WTC11 (cell line): ENCODE data around the gene BRI3BP. TPM values are rescaled to one million over a fixed set of nuclear protein-coding genes. Genes with fewer than 3 reads are reported as not detected.

Experiments
- ATAC-seq: fragments of 200-7000 bp; cut with Tn5 transposase; 2 replicates; pipeline ENCODE4 v1.10.0; 2021; ENCODE audit warnings: mild to moderate bottlenecking, moderate library complexity
- CTCF ChIA-PET: fragments of 300-600 bp; sonication (Branson Sonifier 250); formaldehyde crosslinking; loops from one replicate; lab custom pipeline; 2021; ENCODE audit warnings: antibody characterized with exemption; lab: Charles Lee
- POLR2A ChIA-PET: fragments of 350-600 bp; sonication (Branson Sonifier 250); formaldehyde crosslinking; loops from one replicate; lab custom pipeline; 2021; ENCODE audit warnings: antibody characterized with exemption; lab: Charles Lee
- DNase-seq: peaks from one replicate; pipeline ENCODE4 v3.0.0; 2021; ENCODE audit warnings: low spot score
- H3K27ac Mint-ChIP-seq: 2 replicates; pipeline ENCODE4 v1.8.0; 2021; ENCODE audit warnings: mixed read lengths
- H3K27me3 Mint-ChIP-seq: 2 replicates; pipeline ENCODE4 v1.8.0; 2021; ENCODE audit warnings: low read depth, mild to moderate bottlenecking, moderate library complexity, mixed read lengths
- H3K36me3 Mint-ChIP-seq: 2 replicates; pipeline ENCODE4 v1.8.0; 2021; ENCODE audit warnings: mixed read lengths
- H3K4me1 Mint-ChIP-seq: 2 replicates; pipeline ENCODE4 v1.8.0; 2022; ENCODE audit warnings: mixed read lengths
- H3K4me3 Mint-ChIP-seq: 2 replicates; pipeline ENCODE4 v1.8.0; 2021; ENCODE audit warnings: mild to moderate bottlenecking, moderate library complexity, mixed read lengths
- H3K9me3 Mint-ChIP-seq: 2 replicates; pipeline ENCODE4 v1.8.0; 2021; ENCODE audit warnings: mixed read lengths
- ETV6 ChIP-seq: sonication (generic); formaldehyde crosslinking; IDR thresholded peaks from 2 replicates; pipeline ENCODE4 v1.8.1; 2022; ENCODE audit warnings: mild to moderate bottlenecking, missing genetic modification reagents
- FOXJ3 ChIP-seq: sonication (generic); formaldehyde crosslinking; IDR thresholded peaks from 2 replicates; pipeline ENCODE4 v1.9.0; 2021; ENCODE audit warnings: missing genetic modification reagents, mild to moderate bottlenecking, borderline replicate concordance
- GABPB1 ChIP-seq: sonication (generic); formaldehyde crosslinking; IDR thresholded peaks from 2 replicates; pipeline ENCODE4 v1.8.1; 2023; ENCODE audit warnings: mild to moderate bottlenecking, missing genetic modification reagents
- IRF2 ChIP-seq: sonication (generic); formaldehyde crosslinking; IDR thresholded peaks from 2 replicates; pipeline ENCODE4 v1.8.0; 2022; ENCODE audit warnings: low read depth, missing genetic modification reagents, borderline replicate concordance
- JAZF1 ChIP-seq: fragments of 250-450 bp; sonication (Bioruptor Pico); IDR thresholded peaks from 2 replicates; pipeline ENCODE4 v1.9.0; 2021; ENCODE audit warnings: moderate library complexity, mild to moderate bottlenecking, inconsistent platforms
- KAT7 ChIP-seq: sonication (generic); formaldehyde crosslinking; IDR thresholded peaks from 2 replicates; pipeline ENCODE4 v1.8.1; 2023; ENCODE audit warnings: missing genetic modification reagents, mild to moderate bottlenecking, borderline replicate concordance
- MXD4 ChIP-seq: fragments of 250-450 bp; sonication (Bioruptor Pico); IDR thresholded peaks from 2 replicates; pipeline ENCODE4 v1.8.0; 2021; ENCODE audit warnings: mild to moderate bottlenecking, moderate library complexity, borderline replicate concordance
- NR2C2 ChIP-seq: sonication (generic); formaldehyde crosslinking; IDR thresholded peaks from 2 replicates; pipeline ENCODE4 v1.8.0; 2022; ENCODE audit warnings: mild to moderate bottlenecking, missing genetic modification reagents
- NR3C1 ChIP-seq: sonication (generic); formaldehyde crosslinking; conservative IDR thresholded peaks from 2 replicates; pipeline ENCODE4 v1.8.1; 2023; ENCODE audit warnings: low read depth, mild to moderate bottlenecking, missing genetic modification reagents
- OVOL2 ChIP-seq: fragments of 250-450 bp; sonication (Bioruptor Pico); IDR thresholded peaks from 2 replicates; pipeline ENCODE4 v1.9.0; 2021; ENCODE audit warnings: mild to moderate bottlenecking, borderline replicate concordance
- SMAD4 ChIP-seq: sonication (generic); formaldehyde crosslinking; IDR thresholded peaks from 2 replicates; pipeline ENCODE4 v1.8.0; 2022; ENCODE audit warnings: mild to moderate bottlenecking, missing genetic modification reagents
- TCF7 ChIP-seq: sonication (generic); formaldehyde crosslinking; IDR thresholded peaks from 2 replicates; pipeline ENCODE4 v1.8.0; 2022; ENCODE audit warnings: mild to moderate bottlenecking, low read depth, missing genetic modification reagents, moderate library complexity
- ZNF138 ChIP-seq: sonication (generic); formaldehyde crosslinking; conservative IDR thresholded peaks from 2 replicates; pipeline ENCODE4 v1.8.1; 2022; ENCODE audit warnings: mild to moderate bottlenecking, moderate library complexity, missing genetic modification reagents
- ZNF416 ChIP-seq: fragments of 250-450 bp; sonication (Bioruptor Pico); IDR thresholded peaks from 2 replicates; pipeline ENCODE4 v1.9.0; 2021; ENCODE audit warnings: mild to moderate bottlenecking, inconsistent platforms
- ZNF423 ChIP-seq: fragments of 250-450 bp; sonication (Bioruptor Pico); IDR thresholded peaks from 2 replicates; pipeline ENCODE4 v2.1.2; 2022; ENCODE audit warnings: mild to moderate bottlenecking, moderate library complexity
- total RNA-seq: library from RNA; stranded (reverse); gene quantifications from 3 replicates; pipeline ENCODE4 v1.2.3, GENCODE V29; 2021
- TF ChIP-seq, protein P1 (sequence below): fragments of 200-600 bp; IDR thresholded peaks from 2 replicates; pipeline ENCODE4 v1.8.0; 2022; ENCODE audit warnings: antibody characterized with exemption
- TF ChIP-seq, protein P2 (sequence below): sonication (generic); formaldehyde crosslinking; conservative IDR thresholded peaks from 2 replicates; pipeline ENCODE4 v1.8.1; 2022; ENCODE audit warnings: mild to moderate bottlenecking, missing genetic modification reagents
- TF ChIP-seq, protein P3 (sequence below): sonication (generic); formaldehyde crosslinking; IDR thresholded peaks from 2 replicates; pipeline ENCODE4 v1.8.1; 2023; ENCODE audit warnings: mild to moderate bottlenecking, missing genetic modification reagents, moderate library complexity
- TF ChIP-seq, protein P4 (sequence below): fragments of 250-450 bp; sonication (Bioruptor Pico); IDR thresholded peaks from 2 replicates; pipeline ENCODE4 v1.9.0; 2021; ENCODE audit warnings: mild to moderate bottlenecking
- TF ChIP-seq, protein P5 (sequence below): sonication (generic); formaldehyde crosslinking; IDR thresholded peaks from 2 replicates; pipeline ENCODE4 v1.8.0; 2023; ENCODE audit warnings: missing genetic modification reagents, mild to moderate bottlenecking, borderline replicate concordance
- TF ChIP-seq, protein P6 (sequence below): fragments of 250-450 bp; sonication (Bioruptor Pico); IDR thresholded peaks from 2 replicates; pipeline ENCODE4 v1.9.0; 2021; ENCODE audit warnings: mild to moderate bottlenecking, borderline replicate concordance
- TF ChIP-seq, protein P7 (sequence below): sonication (generic); formaldehyde crosslinking; IDR thresholded peaks from 2 replicates; pipeline ENCODE4 v1.8.1; 2023; ENCODE audit warnings: mild to moderate bottlenecking, missing genetic modification reagents

The BRI3BP gene
- total RNA-seq, 1 experiment from 2014 or later: 11.9 TPM

DNA sequence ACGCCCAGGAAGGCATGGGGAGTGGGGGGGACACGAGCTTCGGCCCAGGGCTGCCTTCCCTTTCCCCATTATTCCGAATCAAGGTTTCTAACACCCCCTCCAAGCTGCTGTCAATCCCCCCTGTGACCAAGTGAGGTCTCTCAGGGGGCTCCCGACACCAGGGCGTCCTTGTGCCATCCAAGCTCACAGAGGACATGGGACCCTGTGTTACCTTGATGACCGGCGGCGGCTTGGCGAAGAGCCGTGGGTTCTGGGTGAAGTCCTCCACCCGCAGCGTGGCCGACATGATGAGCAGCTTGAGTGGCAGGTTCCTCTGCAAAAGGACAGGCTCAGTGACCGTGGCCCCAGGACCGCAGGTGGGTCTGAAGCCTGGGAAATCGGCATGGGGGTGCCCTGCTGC is 24.8 kb upstream of the BRI3BP start (continued):
- TF ChIP-seq, protein P1, sequence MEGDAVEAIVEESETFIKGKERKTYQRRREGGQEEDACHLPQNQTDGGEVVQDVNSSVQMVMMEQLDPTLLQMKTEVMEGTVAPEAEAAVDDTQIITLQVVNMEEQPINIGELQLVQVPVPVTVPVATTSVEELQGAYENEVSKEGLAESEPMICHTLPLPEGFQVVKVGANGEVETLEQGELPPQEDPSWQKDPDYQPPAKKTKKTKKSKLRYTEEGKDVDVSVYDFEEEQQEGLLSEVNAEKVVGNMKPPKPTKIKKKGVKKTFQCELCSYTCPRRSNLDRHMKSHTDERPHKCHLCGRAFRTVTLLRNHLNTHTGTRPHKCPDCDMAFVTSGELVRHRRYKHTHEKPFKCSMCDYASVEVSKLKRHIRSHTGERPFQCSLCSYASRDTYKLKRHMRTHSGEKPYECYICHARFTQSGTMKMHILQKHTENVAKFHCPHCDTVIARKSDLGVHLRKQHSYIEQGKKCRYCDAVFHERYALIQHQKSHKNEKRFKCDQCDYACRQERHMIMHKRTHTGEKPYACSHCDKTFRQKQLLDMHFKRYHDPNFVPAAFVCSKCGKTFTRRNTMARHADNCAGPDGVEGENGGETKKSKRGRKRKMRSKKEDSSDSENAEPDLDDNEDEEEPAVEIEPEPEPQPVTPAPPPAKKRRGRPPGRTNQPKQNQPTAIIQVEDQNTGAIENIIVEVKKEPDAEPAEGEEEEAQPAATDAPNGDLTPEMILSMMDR: no peak
- TF ChIP-seq SMAD4 (CRISPR knock-in tag) (no peak), NR3C1 (CRISPR knock-in tag) (no peak), KAT7 (CRISPR knock-in tag) (no peak), OVOL2 (CRISPR knock-in tag) (no peak), FOXJ3 (CRISPR knock-in tag) (no peak)

DNA sequence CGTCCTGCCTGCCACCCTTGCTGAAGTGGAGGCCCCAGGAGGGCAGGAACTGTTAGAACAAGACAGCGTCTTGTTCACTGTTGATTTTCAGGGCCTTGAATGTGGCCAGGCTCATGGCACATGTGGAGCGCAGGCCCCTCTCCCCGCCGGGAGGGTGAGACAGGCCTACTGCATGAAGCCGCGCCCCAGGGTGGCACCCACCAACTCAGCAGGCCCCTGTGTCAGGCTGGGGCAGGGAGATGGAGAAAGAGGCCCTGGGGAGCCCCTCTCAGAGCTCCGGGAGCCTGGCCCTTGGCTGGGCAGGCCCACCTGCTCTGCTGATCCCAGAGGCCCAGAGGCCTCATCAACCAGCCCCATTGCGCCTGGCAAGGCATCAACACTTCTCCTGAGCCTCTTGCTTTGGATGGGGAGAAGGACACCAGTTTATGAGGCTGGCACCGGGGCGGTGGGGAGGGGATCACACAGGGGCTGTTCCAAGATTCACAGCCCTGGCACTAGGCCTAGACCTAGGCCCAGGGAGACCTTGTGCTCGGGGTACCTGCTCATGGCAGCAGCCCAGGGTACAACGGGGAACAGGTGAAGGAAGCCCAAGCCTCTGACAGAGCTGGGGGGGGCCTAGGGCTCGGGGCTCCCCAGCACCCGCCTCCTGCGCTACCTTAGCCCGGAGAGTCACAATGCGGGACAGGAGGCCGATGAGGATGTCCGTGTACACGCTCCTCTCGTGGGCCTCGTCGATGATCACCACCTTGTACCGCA is 22.6 kb upstream of the BRI3BP start:
- CTCF ChIA-PET: no interaction called here

More for the DNA sequence above, 22.6 kb upstream of the BRI3BP start:
- TF ChIP-seq IRF2 (CRISPR knock-in tag): no peak
- TF ChIP-seq NR2C2: no peak
- TF ChIP-seq, protein P2, sequence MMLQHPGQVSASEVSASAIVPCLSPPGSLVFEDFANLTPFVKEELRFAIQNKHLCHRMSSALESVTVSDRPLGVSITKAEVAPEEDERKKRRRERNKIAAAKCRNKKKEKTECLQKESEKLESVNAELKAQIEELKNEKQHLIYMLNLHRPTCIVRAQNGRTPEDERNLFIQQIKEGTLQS: no peak
- TF ChIP-seq ZNF416: no peak
- TF ChIP-seq OVOL2 (CRISPR knock-in tag): no peak
- TF ChIP-seq, protein P3, sequence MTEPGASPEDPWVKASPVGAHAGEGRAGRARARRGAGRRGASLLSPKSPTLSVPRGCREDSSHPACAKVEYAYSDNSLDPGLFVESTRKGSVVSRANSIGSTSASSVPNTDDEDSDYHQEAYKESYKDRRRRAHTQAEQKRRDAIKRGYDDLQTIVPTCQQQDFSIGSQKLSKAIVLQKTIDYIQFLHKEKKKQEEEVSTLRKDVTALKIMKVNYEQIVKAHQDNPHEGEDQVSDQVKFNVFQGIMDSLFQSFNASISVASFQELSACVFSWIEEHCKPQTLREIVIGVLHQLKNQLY (CRISPR knock-in tag): no peak
- TF ChIP-seq MXD4: no peak
- TF ChIP-seq, protein P4, sequence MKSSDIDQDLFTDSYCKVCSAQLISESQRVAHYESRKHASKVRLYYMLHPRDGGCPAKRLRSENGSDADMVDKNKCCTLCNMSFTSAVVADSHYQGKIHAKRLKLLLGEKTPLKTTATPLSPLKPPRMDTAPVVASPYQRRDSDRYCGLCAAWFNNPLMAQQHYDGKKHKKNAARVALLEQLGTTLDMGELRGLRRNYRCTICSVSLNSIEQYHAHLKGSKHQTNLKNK (CRISPR knock-in tag): no peak
- TF ChIP-seq, protein P5, sequence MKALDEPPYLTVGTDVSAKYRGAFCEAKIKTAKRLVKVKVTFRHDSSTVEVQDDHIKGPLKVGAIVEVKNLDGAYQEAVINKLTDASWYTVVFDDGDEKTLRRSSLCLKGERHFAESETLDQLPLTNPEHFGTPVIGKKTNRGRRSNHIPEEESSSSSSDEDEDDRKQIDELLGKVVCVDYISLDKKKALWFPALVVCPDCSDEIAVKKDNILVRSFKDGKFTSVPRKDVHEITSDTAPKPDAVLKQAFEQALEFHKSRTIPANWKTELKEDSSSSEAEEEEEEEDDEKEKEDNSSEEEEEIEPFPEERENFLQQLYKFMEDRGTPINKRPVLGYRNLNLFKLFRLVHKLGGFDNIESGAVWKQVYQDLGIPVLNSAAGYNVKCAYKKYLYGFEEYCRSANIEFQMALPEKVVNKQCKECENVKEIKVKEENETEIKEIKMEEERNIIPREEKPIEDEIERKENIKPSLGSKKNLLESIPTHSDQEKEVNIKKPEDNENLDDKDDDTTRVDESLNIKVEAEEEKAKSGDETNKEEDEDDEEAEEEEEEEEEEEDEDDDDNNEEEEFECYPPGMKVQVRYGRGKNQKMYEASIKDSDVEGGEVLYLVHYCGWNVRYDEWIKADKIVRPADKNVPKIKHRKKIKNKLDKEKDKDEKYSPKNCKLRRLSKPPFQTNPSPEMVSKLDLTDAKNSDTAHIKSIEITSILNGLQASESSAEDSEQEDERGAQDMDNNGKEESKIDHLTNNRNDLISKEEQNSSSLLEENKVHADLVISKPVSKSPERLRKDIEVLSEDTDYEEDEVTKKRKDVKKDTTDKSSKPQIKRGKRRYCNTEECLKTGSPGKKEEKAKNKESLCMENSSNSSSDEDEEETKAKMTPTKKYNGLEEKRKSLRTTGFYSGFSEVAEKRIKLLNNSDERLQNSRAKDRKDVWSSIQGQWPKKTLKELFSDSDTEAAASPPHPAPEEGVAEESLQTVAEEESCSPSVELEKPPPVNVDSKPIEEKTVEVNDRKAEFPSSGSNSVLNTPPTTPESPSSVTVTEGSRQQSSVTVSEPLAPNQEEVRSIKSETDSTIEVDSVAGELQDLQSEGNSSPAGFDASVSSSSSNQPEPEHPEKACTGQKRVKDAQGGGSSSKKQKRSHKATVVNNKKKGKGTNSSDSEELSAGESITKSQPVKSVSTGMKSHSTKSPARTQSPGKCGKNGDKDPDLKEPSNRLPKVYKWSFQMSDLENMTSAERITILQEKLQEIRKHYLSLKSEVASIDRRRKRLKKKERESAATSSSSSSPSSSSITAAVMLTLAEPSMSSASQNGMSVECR (CRISPR knock-in tag): no peak
- no peak for TF ChIP-seq ZNF423 (CRISPR knock-in tag)
- TF ChIP-seq JAZF1 (CRISPR knock-in tag): no peak
- TF ChIP-seq ETV6 (CRISPR knock-in tag): no peak
- no peak for TF ChIP-seq ZNF138 (CRISPR knock-in tag)
- no peak for TF ChIP-seq GABPB1 (CRISPR knock-in tag)
- TF ChIP-seq, protein P6, sequence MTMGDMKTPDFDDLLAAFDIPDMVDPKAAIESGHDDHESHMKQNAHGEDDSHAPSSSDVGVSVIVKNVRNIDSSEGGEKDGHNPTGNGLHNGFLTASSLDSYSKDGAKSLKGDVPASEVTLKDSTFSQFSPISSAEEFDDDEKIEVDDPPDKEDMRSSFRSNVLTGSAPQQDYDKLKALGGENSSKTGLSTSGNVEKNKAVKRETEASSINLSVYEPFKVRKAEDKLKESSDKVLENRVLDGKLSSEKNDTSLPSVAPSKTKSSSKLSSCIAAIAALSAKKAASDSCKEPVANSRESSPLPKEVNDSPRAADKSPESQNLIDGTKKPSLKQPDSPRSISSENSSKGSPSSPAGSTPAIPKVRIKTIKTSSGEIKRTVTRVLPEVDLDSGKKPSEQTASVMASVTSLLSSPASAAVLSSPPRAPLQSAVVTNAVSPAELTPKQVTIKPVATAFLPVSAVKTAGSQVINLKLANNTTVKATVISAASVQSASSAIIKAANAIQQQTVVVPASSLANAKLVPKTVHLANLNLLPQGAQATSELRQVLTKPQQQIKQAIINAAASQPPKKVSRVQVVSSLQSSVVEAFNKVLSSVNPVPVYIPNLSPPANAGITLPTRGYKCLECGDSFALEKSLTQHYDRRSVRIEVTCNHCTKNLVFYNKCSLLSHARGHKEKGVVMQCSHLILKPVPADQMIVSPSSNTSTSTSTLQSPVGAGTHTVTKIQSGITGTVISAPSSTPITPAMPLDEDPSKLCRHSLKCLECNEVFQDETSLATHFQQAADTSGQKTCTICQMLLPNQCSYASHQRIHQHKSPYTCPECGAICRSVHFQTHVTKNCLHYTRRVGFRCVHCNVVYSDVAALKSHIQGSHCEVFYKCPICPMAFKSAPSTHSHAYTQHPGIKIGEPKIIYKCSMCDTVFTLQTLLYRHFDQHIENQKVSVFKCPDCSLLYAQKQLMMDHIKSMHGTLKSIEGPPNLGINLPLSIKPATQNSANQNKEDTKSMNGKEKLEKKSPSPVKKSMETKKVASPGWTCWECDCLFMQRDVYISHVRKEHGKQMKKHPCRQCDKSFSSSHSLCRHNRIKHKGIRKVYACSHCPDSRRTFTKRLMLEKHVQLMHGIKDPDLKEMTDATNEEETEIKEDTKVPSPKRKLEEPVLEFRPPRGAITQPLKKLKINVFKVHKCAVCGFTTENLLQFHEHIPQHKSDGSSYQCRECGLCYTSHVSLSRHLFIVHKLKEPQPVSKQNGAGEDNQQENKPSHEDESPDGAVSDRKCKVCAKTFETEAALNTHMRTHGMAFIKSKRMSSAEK (CRISPR knock-in tag): no peak
- TF ChIP-seq, protein P7, sequence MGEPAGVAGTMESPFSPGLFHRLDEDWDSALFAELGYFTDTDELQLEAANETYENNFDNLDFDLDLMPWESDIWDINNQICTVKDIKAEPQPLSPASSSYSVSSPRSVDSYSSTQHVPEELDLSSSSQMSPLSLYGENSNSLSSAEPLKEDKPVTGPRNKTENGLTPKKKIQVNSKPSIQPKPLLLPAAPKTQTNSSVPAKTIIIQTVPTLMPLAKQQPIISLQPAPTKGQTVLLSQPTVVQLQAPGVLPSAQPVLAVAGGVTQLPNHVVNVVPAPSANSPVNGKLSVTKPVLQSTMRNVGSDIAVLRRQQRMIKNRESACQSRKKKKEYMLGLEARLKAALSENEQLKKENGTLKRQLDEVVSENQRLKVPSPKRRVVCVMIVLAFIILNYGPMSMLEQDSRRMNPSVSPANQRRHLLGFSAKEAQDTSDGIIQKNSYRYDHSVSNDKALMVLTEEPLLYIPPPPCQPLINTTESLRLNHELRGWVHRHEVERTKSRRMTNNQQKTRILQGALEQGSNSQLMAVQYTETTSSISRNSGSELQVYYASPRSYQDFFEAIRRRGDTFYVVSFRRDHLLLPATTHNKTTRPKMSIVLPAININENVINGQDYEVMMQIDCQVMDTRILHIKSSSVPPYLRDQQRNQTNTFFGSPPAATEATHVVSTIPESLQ (CRISPR knock-in tag): no peak
- no peak for TF ChIP-seq TCF7 (CRISPR knock-in tag)
- Mint-ChIP-seq H3K27me3 (no peaks in the 10 kb centered on the region), H3K4me3 (no peak overlapping the region), H3K36me3 (peaks cover 44% of the 10 kb centered on the region), H3K4me1 (no peaks in the 10 kb centered on the region), H3K27ac (no peak overlapping the region), H3K9me3 (no peaks in the 10 kb centered on the region)
- no peak for ATAC-seq
- POLR2A ChIA-PET: no interaction called here
- DNase-seq: no peak
